Fibroblast of lung (primary cell): Measurements from ENCODE around the gene HPS1. TPM values are rescaled to one million over a fixed set of nuclear protein-coding genes. Genes with fewer than 3 reads are reported as not detected.

Experiments used
- DNase-seq, 2 donors: peaks; one replicate each; pipeline versions ENCODE4 v3.0.0 to v3.0.0-alpha.2; 2010; ENCODE audit warnings: low read depth in 2 of 2
- H2AFZ ChIP-seq: 2 replicates; pipeline ENCODE4 v1.5.1; 2012; ENCODE audit warnings: low read length, control low read depth, inconsistent platforms
- H3K27ac ChIP-seq: 2 replicates; pipeline ENCODE4 v1.5.1; 2011; ENCODE audit warnings: low read length, control low read depth; ENCODE audit not compliant: insufficient read depth
- H3K27me3 ChIP-seq: 2 replicates; pipeline ENCODE4 v1.5.1; 2011; ENCODE audit warnings: mild to moderate bottlenecking, low read length; ENCODE audit not compliant: control insufficient read depth, insufficient read depth
- H3K36me3 ChIP-seq: 2 replicates; pipeline ENCODE4 v1.5.1; 2011; ENCODE audit warnings: low read length; ENCODE audit not compliant: control insufficient read depth, insufficient read depth
- H3K4me1 ChIP-seq: 2 replicates; pipeline ENCODE4 v1.5.1; 2011; ENCODE audit warnings: low read length; ENCODE audit not compliant: control insufficient read depth, insufficient read depth; ENCODE audit errors: extremely low read depth
- H3K4me2 ChIP-seq: 2 replicates; pipeline ENCODE4 v1.5.1; 2011; ENCODE audit warnings: low read length, control low read depth; ENCODE audit not compliant: insufficient read depth; ENCODE audit errors: extremely low read depth
- H3K4me3 ChIP-seq, 4 experiments: fragments of 200-600 bp in 1 of 4; sonication (generic) in 1 of 4; replicated peaks in 1 of 4; 2 replicates each; pipeline ENCODE4 v1.5.1; 2011 to 2016; ENCODE audit warnings: low read length in 4 of 4, low read depth in 3 of 4, mild to moderate bottlenecking in 3 of 4, control low read depth in 2 of 4, inconsistent platforms in 1 of 4, mixed read lengths in 1 of 4; ENCODE audit not compliant: insufficient read depth in 1 of 4; ENCODE audit errors: control extremely low read depth in 1 of 4
- H3K79me2 ChIP-seq: 2 replicates; pipeline ENCODE4 v1.5.1; 2012; ENCODE audit warnings: mild to moderate bottlenecking, low read length, inconsistent platforms; ENCODE audit not compliant: control insufficient read depth, insufficient read depth
- H3K9ac ChIP-seq: 2 replicates; pipeline ENCODE4 v1.5.1; 2011; ENCODE audit warnings: mild to moderate bottlenecking, low read length, control low read depth; ENCODE audit not compliant: insufficient read depth
- H3K9me3 ChIP-seq: 2 replicates; pipeline ENCODE4 v1.5.1; 2012; ENCODE audit warnings: low read depth, low read length; ENCODE audit not compliant: control insufficient read depth, insufficient read depth
- H4K20me1 ChIP-seq: 2 replicates; pipeline ENCODE4 v1.5.1; 2011; ENCODE audit warnings: low read length; ENCODE audit not compliant: control insufficient read depth, insufficient read depth; ENCODE audit errors: extremely low read depth
- CTCF ChIP-seq, 2 donors: IDR thresholded peaks in 1 of 2; conservative IDR thresholded peaks in 1 of 2; 1 replicate in 1 of 2; 2 replicates in 1 of 2; pipeline ENCODE4 v1.5.1; 2011 to 2012; ENCODE audit warnings: low read length in 2 of 2, control low read depth in 1 of 2, inconsistent platforms in 1 of 2, low read depth in 1 of 2, mild to moderate bottlenecking in 1 of 2
- EZH2 ChIP-seq: IDR thresholded peaks from 2 replicates; pipeline ENCODE4 v1.5.1; 2012; ENCODE audit warnings: low read length, control low read depth, mild to moderate bottlenecking; ENCODE audit errors: missing control alignments
- polyA plus RNA-seq, 2 donors: library from polyadenylated mRNA; depleted of rRNA in 1 of 2; stranded (reverse) in 1 of 2; unstranded in 1 of 2; fragments of >200 nt; gene quantifications; 2 replicates each; pipeline ENCODE4 v1.2.1, GENCODE V29; 2011 to 2012; ENCODE audit warnings: missing spikeins in 1 of 2
- total RNA-seq: library from RNA; depleted of rRNA; stranded (reverse); fragments of >200 nt; gene quantifications from 2 replicates; pipeline ENCODE4 v1.2.1, GENCODE V29; 2014

The HPS1 gene
- total and polyA plus RNA-seq, 2 donors (not counting 1 experiment from before 2014, with no cell fraction given): 44.6 to 58.1 TPM

GRCh38 chr10:98458809-98459784 lies 12.4 kb upstream of the HPS1 start:
- TF ChIP-seq EZH2: no peak
- Histone ChIP-seq H3K4me3 (no peak overlapping the region), H3K36me3 (no peaks in the 10 kb centered on the region), H3K4me2 (no peak overlapping the region), H2AFZ (no peak overlapping the region), H3K27ac (no peak overlapping the region), H3K9ac (no peak overlapping the region), H3K9me3 (no peaks in the 10 kb centered on the region), H3K79me2 (no peaks in the 10 kb centered on the region), H3K27me3 (no peaks in the 10 kb centered on the region), H4K20me1 (no peaks in the 10 kb centered on the region), H3K4me1 (peaks cover 11% of the 10 kb centered on the region)
- no peak for DNase-seq

- no peak for DNase-seq
- Histone ChIP-seq H2AFZ (no peak overlapping the region), H3K27me3 (no peaks in the 10 kb centered on the region), H3K9ac (no peak overlapping the region), H3K4me3 (no peak overlapping the region), H3K4me2 (no peak overlapping the region), H3K9me3 (no peaks in the 10 kb centered on the region), H3K27ac (no peak overlapping the region), H3K36me3 (no peaks in the 10 kb centered on the region), H3K4me1 (peaks cover 11% of the 10 kb centered on the region), H3K79me2 (no peaks in the 10 kb centered on the region), H4K20me1 (no peaks in the 10 kb centered on the region)
- no peak for TF ChIP-seq EZH2
- no peak for TF ChIP-seq CTCF (conservative IDR thresholded peaks at IDR 0.05 in 1 of 2, IDR thresholded peaks at IDR 0.05 in 1 of 2; ENCODE audit: low read depth in 1 of 2, low read length in 2 of 2)
Observed at GRCh38 chr10:98457721-98458120, 11.0 kb upstream of the HPS1 start.

- no peak overlapping the region for H3K4me3 ChIP-seq
- no peak overlapping the region for H2AFZ ChIP-seq
- no peaks in the 10 kb centered on the region for H3K79me2 ChIP-seq
- no peaks in the 10 kb centered on the region for H3K27me3 ChIP-seq
- no peak for DNase-seq
- H3K4me1 ChIP-seq: peaks cover 11% of the 10 kb centered on the region
- no peak overlapping the region for H3K27ac ChIP-seq
- H3K9me3 ChIP-seq: no peaks in the 10 kb centered on the region
- no peak for TF ChIP-seq EZH2
- H3K9ac ChIP-seq: no peak overlapping the region
- no peaks in the 10 kb centered on the region for H3K36me3 ChIP-seq
- no peaks in the 10 kb centered on the region for H4K20me1 ChIP-seq
- no peak overlapping the region for H3K4me2 ChIP-seq
Observed at GRCh38 chr10:98456686-98457482, 10.1 kb upstream of the HPS1 start.
